Right renal cortex interstitium (tissue), 3 donors: Measurements from ENCODE around the gene SMIM7. TPM values are rescaled to one million over a fixed set of nuclear protein-coding genes. Genes with fewer than 3 reads are reported as not detected.

ENCODE experiments used
- DNase-seq, 3 donors: peaks; one replicate each; pipeline ENCODE4 v3.0.0-alpha.2; 2013; ENCODE audit warnings: low read depth in 3 of 3, low spot score in 2 of 3
- polyA plus RNA-seq, 3 donors: library from polyadenylated mRNA; unstranded; fragments of 120-200 nt; gene quantifications; one replicate each; pipeline ENCODE4 v1.2.1, GENCODE V29; 2013; ENCODE audit not compliant: insufficient read length in 3 of 3

The SMIM7 gene
- polyA plus RNA-seq, 3 donors, result 105 to 113 (median 110) TPM

GRCh38 chr19:16599655-16600346 lies 60.1 kb downstream of the SMIM7 start:
- DNase-seq, result no peak

- DNase-seq, result no peak
Observed at GRCh38 chr19:16598848-16599247, 61.1 kb downstream of the SMIM7 start.

- DNase-seq, result no peak
Observed at GRCh38 chr19:16596399-16596798, 63.5 kb downstream of the SMIM7 start.

Other genes with a start within 250 kb of the SMIM7 start
- gene EPS15L1, start 188.2 kb downstream of the SMIM7 start, polyA plus RNA-seq, result 10 to 100 TPM; 24.9 to 29.3 (median 25.6) TPM
- under 1 TPM in 1 of 3 donors, not detected in 2; 0.12 TPM for gene CALR3, start 164.0 kb downstream of the SMIM7 start, polyA plus RNA-seq
- 10 to 100 TPM; 10.9 to 14.9 (median 13.3) TPM for gene C19orf44, start 163.8 kb downstream of the SMIM7 start, polyA plus RNA-seq
- gene CHERP, start 117.7 kb downstream of the SMIM7 start, polyA plus RNA-seq, result 10 to 100 TPM; 28.9 to 30.1 (median 29.4) TPM
- gene SLC35E1, start 87.7 kb downstream of the SMIM7 start, polyA plus RNA-seq, result 10 to 100 TPM; 40.0 to 42.8 (median 42.4) TPM
- gene MED26, start 31.9 kb downstream of the SMIM7 start, polyA plus RNA-seq, result 1 to 10 TPM; 5.8 to 6.4 (median 5.9) TPM
- gene TMEM38A, start 995 bp upstream of the SMIM7 start, polyA plus RNA-seq, result 1 to 10 TPM; 7.9 to 9.3 (median 8.0) TPM
- gene NWD1, start 59.7 kb upstream of the SMIM7 start, polyA plus RNA-seq, result under 1 TPM; 0.04 to 0.06 (median 0.04) TPM
- 10 to 100 TPM; 42.1 to 49.6 (median 44.1) TPM for gene SIN3B, start 169.3 kb upstream of the SMIM7 start, polyA plus RNA-seq
- gene F2RL3, start 228.9 kb upstream of the SMIM7 start, polyA plus RNA-seq, result 1 to 10 TPM in 1 of 3 donors, under 1 TPM in 2; 0.58 to 1.0 (median 0.87) TPM